Endodermal cell (in vitro differentiated cells): ENCODE data around the gene SLC9C1. TPM values are rescaled to one million over a fixed set of nuclear protein-coding genes. Genes with fewer than 3 reads are reported as not detected.

Experiments used
- DNase-seq: peaks from one replicate; pipeline ENCODE4 v3.0.0-alpha.2; 2017
- H3K27ac ChIP-seq: 2 replicates; pipeline ENCODE4 v1.5.1; 2013; ENCODE audit warnings: mild to moderate bottlenecking, low read depth, low read length, moderate library complexity
- H3K27me3 ChIP-seq: 2 replicates; pipeline ENCODE4 v1.6.1; 2013; ENCODE audit warnings: mild to moderate bottlenecking, low read length, moderate library complexity; ENCODE audit not compliant: insufficient read depth, control insufficient read depth, poor library complexity, severe bottlenecking
- H3K36me3 ChIP-seq: 2 replicates; pipeline ENCODE4 v1.7.0; 2013; ENCODE audit warnings: mild to moderate bottlenecking, low read length, moderate library complexity; ENCODE audit not compliant: control insufficient read depth, insufficient read depth
- H3K4me1 ChIP-seq: one replicate; pipeline ENCODE4 v1.7.0; 2013; ENCODE audit warnings: low read length; ENCODE audit not compliant: control insufficient read depth, insufficient read depth
- H3K4me3 ChIP-seq: 2 replicates; pipeline ENCODE4 v1.5.1; 2013; ENCODE audit warnings: mild to moderate bottlenecking, low read length, moderate library complexity
- H3K9ac ChIP-seq: 2 replicates; pipeline ENCODE4 v1.6.1; 2013; ENCODE audit warnings: mild to moderate bottlenecking, low read length, moderate library complexity; ENCODE audit not compliant: poor library complexity, severe bottlenecking; ENCODE audit errors: extremely low read depth
- H3K9me3 ChIP-seq: 2 replicates; pipeline ENCODE4 v1.6.1; 2013; ENCODE audit warnings: mild to moderate bottlenecking, low read length, moderate library complexity; ENCODE audit not compliant: control insufficient read depth
- H3K27ac Mint-ChIP-seq: 2 replicates; pipeline ENCODE4 v1.8.0; 2020; ENCODE audit warnings: mixed read lengths
- H3K27me3 Mint-ChIP-seq: 2 replicates; pipeline ENCODE4 v1.8.0; 2021; ENCODE audit warnings: mild to moderate bottlenecking, mixed read lengths; ENCODE audit not compliant: insufficient read depth
- H3K36me3 Mint-ChIP-seq: 2 replicates; pipeline ENCODE4 v1.8.0; 2020; ENCODE audit warnings: low read depth, mixed read lengths
- H3K4me1 Mint-ChIP-seq: 2 replicates; pipeline ENCODE4 v1.8.0; 2020; ENCODE audit warnings: mixed read lengths
- H3K4me3 Mint-ChIP-seq: 2 replicates; pipeline ENCODE4 v1.8.0; 2020; ENCODE audit warnings: mild to moderate bottlenecking, moderate library complexity, mixed read lengths
- H3K9me3 Mint-ChIP-seq: 2 replicates; pipeline ENCODE4 v1.8.0; 2020; ENCODE audit warnings: mild to moderate bottlenecking, mixed read lengths
- WGBS, 2 experiments: methylation state at CpG; one replicate each; pipeline versions ENCODE4 v1.1.5 to v1.1.7; 2013; ENCODE audit warnings: missing lambda C conversion rate in 2 of 2, mixed read lengths in 1 of 2; ENCODE audit not compliant: insufficient coverage in 1 of 2, insufficient read length in 1 of 2; 5-methylcytosine and 5-hydroxymethylcytosine counted together
- total RNA-seq, 2 donors: library from RNA; stranded (reverse); fragmentation: NEBNext Ultra II Directional in 1 of 2; extraction: Animal tissue kit (Norgen Biotek cat#: 25700) in 1 of 2; gene quantifications; 2 replicates in 1 of 2; 3 replicates in 1 of 2; pipeline ENCODE4 v1.2.1, GENCODE V29; 2021
- TF ChIP-seq, protein P1 (sequence below): fragments of 200-600 bp; sonication (generic); conservative IDR thresholded peaks from 2 replicates; pipeline ENCODE4 v1.5.0; 2021; ENCODE audit warnings: antibody characterized with exemption, mild to moderate bottlenecking

SLC9C1 gene
- total RNA-seq, 2 donors from 2014 or later = 0.24 to 0.66 TPM

DNA sequence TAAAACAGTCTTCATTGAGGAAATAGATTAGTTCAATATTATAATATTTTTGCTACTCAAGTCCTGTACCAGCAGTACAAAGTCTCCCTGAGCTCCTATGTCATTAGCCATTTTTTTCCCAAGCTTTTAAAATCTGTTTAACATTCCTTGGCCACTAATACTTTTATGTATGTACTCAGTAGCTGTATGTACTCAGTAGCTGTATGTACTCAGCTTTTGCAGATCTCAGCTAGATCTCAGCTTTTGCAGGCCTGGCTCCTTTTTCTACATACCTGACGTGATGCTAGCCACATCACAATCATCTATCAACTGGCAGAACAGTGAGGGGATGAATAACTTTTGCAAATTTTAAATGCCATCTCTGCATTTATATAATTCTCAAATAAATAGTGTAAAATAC, 13.8 kb downstream of the SLC9C1 start:
- H3K4me1 Mint-ChIP-seq = no peaks in the 10 kb centered on the region
- no peaks in the 10 kb centered on the region for H3K36me3 Mint-ChIP-seq
- no peak for DNase-seq
- no peaks in the 10 kb centered on the region for H3K27me3 ChIP-seq
- H3K27ac Mint-ChIP-seq = no peak overlapping the region
- H3K27me3 Mint-ChIP-seq = no peaks in the 10 kb centered on the region
- TF ChIP-seq, protein P1, sequence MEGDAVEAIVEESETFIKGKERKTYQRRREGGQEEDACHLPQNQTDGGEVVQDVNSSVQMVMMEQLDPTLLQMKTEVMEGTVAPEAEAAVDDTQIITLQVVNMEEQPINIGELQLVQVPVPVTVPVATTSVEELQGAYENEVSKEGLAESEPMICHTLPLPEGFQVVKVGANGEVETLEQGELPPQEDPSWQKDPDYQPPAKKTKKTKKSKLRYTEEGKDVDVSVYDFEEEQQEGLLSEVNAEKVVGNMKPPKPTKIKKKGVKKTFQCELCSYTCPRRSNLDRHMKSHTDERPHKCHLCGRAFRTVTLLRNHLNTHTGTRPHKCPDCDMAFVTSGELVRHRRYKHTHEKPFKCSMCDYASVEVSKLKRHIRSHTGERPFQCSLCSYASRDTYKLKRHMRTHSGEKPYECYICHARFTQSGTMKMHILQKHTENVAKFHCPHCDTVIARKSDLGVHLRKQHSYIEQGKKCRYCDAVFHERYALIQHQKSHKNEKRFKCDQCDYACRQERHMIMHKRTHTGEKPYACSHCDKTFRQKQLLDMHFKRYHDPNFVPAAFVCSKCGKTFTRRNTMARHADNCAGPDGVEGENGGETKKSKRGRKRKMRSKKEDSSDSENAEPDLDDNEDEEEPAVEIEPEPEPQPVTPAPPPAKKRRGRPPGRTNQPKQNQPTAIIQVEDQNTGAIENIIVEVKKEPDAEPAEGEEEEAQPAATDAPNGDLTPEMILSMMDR = no peak
- H3K9ac ChIP-seq = no peak overlapping the region
- H3K4me3 ChIP-seq = no peak overlapping the region
- H3K4me1 ChIP-seq = no peaks in the 10 kb centered on the region
- no peak overlapping the region for H3K27ac ChIP-seq
- H3K9me3 Mint-ChIP-seq = no peaks in the 10 kb centered on the region
- 70% methylated on average over 1 of the region's 1 CpG; no CpG with 5 or more reads in 1 of the 2 experiments for WGBS, 2 experiments
- no peaks in the 10 kb centered on the region for H3K9me3 ChIP-seq
- H3K36me3 ChIP-seq = no peaks in the 10 kb centered on the region
- no peak overlapping the region for H3K4me3 Mint-ChIP-seq

DNA sequence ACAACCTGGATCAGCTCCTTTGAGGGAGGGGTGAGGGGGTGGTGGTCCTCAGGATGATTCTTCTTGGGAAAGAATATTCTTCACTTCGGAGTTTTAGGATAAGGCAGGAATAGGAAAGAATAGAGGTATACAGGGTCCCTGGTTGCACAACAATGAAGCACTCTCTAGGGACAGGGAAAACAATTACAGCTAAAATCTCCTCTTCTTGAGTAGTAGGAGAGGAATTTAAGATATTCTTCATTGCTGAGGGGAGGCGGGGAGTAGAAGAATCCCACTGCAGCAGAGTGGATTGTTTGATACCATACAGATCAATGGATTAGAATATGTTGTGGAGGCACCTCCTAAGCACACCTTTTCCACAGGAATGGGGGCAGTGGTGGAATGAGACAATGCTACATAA, 20.5 kb downstream of the SLC9C1 start:
- H3K4me1 Mint-ChIP-seq = no peaks in the 10 kb centered on the region
- H3K9me3 Mint-ChIP-seq = no peaks in the 10 kb centered on the region
- no peak overlapping the region for H3K27ac Mint-ChIP-seq
- H3K36me3 Mint-ChIP-seq = no peaks in the 10 kb centered on the region
- H3K9me3 ChIP-seq = no peaks in the 10 kb centered on the region
- H3K27me3 Mint-ChIP-seq = no peaks in the 10 kb centered on the region
- H3K4me3 ChIP-seq = no peak overlapping the region
- no peak overlapping the region for H3K9ac ChIP-seq
- H3K27me3 ChIP-seq = no peaks in the 10 kb centered on the region
- H3K4me3 Mint-ChIP-seq = no peak overlapping the region
- no peaks in the 10 kb centered on the region for H3K36me3 ChIP-seq
- H3K4me1 ChIP-seq = no peaks in the 10 kb centered on the region
- TF ChIP-seq, protein P1 = no peak
- 80 to 93% methylated on average over 1 to 2 of the region's 2 CpGs for WGBS, 2 experiments
- no peak for DNase-seq
- no peak overlapping the region for H3K27ac ChIP-seq

DNA sequence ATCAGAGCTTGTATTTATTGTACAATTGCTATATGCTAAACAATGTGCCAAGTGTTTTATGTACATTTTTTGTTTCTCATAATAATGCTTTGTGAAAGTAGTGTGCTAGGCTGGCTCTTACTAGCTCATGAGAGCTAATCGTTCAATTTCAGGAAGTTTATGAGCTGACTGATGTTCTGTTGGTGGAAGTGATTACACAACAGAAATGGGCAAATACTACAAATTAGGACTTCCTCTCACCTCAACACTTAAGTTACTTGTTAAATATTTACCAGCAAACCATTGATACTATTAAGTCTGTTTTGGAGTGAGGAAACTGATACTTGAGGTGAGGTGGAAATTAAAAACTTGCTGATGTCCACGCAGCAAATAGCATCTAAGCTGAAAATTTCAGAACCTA, 32.3 kb downstream of the SLC9C1 start:
- H3K4me1 ChIP-seq = no peaks in the 10 kb centered on the region
- no peak overlapping the region for H3K9ac ChIP-seq
- no peak overlapping the region for H3K27ac ChIP-seq
- Mint-ChIP-seq H3K36me3 (no peaks in the 10 kb centered on the region), H3K4me3 (no peak overlapping the region), H3K27ac (no peak overlapping the region), H3K27me3 (no peaks in the 10 kb centered on the region), H3K4me1 (no peaks in the 10 kb centered on the region), H3K9me3 (no peaks in the 10 kb centered on the region)
- no peaks in the 10 kb centered on the region for H3K9me3 ChIP-seq
- H3K36me3 ChIP-seq = no peaks in the 10 kb centered on the region
- TF ChIP-seq, protein P1 = no peak
- H3K27me3 ChIP-seq = no peaks in the 10 kb centered on the region
- 80 to 97% methylated on average over 1 to 2 of the region's 2 CpGs for WGBS, 2 experiments
- H3K4me3 ChIP-seq = no peak overlapping the region
- DNase-seq = no peak
